Ramos (cell line): ENCODE results near the gene MTF2.
"Not testable (repeated sequence)": the region's sequence is repeated elsewhere in the genome, so short reads cannot be mapped to it uniquely, and the experiment has no call there.

Experiments used
- in situ Hi-C: fragments of 300-500 bp; cut with MboI; formaldehyde crosslinking; loops from one replicate; pipeline ENCODE4 v1.14.3; 2022; ENCODE audit warnings: low sequenced_read_pairs; ENCODE audit not compliant: unreplicated experiment

Gene MTF2

DNA sequence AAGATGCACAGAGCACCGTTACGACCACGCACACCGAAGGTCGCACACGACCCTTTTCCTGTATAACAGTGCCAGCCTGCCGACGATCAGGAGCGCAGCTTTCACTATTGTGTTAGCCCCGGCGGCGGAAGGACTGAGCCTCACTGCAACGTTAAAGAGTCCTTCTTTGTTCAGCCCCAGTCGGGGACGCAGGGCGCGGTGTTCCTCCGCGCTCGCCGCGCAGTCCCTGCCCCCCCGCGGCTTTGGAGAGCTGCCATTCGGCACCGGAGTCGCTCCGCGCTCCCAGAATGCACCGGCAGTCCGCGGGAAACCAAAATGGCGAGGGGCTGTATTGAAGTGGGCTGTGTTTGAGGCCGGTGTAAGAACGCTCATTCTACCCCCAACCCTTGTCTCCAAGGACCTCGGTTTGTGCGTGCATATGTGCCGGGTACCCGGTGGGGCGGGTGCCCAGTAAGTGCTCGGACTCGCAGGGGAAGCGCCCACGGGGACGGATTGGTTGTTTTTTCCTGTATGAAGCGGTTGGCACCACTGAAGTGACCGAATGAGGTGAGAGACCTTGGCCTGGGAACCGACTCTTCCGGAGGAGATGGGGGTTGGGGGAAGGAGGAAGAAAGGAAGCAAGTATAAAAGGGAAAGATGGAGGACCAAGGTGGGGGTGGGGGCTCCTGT, at the start of gene MTF2:
TSS of gene MTF2 (plus strand) at position 298 of the 669 bp plus-strand sequence. CDS start at position 542, 244 bp downstream.
- in situ Hi-C loops, result no loop called here

DNA sequence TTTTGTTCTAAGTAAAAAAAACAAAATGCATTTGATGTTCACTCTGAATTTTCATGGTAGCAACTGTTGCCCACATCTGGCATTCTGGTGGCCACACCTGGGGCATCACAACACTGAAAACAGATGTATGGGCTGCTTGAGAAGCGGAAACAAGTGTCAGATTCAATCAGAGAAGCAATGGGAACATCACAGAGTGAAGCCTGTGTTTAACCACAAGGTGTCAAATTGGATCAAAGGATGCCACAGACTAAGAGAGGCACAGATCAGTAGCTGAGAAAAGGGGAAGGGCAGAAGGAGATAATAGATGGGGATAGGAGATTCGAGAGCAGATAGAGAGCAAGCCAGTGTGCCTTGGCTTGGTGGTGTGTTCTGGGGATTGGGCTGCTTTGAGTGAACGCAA, 49.8 kb upstream of the MTF2 start:
- in situ Hi-C loops, result loop anchor here (5.0 kb wide), 1 partner anchor 38 kb away; no protein-coding TSS in a partner anchor

DNA sequence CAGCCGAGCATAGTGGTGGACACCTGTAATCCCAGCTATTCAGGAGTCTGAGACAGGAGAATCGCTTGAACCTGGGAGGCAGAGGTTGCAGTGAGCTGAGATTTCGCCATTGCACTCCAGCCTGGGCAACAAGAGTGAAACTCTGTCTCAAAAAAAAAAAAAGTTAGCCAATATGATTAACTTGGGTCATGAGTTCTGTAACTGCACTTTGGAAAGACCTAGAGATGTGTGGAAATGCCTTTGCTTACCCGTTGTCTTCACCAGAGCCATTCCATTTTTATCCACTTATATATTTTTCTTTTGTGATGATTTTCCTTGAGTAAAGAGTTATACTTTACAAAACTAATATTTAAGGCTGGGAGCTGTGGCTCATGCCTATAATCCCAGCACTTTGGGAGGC, 48.9 kb upstream of the MTF2 start:
- in situ Hi-C loops, result not testable (repeated sequence)

DNA sequence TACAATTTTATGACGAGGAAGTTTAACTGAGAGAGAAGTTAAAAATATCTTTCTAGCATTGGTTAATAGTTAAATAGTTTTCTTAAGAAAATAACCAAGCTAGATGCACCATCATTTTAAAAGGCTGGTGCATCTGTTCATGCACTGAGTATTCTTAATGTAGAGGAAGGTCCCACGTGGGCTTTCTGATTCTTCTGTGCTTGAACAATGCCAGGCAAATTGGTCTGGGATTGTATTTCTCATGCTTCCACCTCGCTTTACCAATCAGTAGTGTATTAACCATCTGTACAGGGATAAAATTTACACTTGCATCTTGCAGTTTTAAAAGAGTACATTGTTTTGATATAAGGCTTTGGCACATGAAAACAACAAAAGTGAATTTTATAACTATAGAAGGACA, 47.4 kb upstream of the MTF2 start:
- in situ Hi-C loops, result no loop called here

DNA sequence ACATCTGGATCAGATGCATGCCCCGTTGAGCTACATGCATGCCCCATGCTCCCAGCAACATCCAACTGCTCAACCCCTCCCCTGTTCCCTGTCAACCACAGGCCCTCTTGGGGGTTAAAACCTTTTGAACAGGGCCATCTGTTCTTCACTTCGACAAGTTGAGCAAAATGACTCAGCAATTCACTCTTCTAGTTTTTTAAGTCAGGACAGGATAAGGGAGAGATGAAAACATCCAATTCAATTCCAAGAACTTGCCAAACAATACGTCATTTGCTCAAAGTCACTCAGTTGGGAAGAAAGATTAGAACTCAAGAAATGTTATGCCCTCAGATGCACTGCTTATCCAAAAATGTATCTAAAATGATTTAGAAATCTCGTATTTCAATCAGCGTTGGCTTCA, 46.1 kb upstream of the MTF2 start:
- in situ Hi-C loops, result no loop called here

DNA sequence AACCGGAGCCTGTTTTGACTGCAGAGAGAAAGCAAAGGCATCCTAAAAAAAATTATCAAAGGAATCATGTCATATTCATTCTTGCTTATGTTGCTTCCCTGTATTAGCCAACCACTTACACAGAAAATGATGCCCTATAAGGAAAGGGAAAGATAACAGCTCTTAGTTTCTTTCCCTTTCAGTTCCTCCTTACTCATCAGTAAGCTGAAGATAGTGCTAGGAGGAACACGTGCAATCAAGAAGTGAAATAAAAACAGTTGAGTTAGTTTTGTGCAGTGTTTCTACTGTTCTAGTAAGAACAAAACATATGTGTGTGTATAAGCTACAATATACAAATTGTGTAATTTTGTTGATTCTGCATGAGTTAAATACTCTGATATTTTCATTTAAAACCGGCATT, 45.3 kb upstream of the MTF2 start:
- in situ Hi-C loops, result no loop called here

DNA sequence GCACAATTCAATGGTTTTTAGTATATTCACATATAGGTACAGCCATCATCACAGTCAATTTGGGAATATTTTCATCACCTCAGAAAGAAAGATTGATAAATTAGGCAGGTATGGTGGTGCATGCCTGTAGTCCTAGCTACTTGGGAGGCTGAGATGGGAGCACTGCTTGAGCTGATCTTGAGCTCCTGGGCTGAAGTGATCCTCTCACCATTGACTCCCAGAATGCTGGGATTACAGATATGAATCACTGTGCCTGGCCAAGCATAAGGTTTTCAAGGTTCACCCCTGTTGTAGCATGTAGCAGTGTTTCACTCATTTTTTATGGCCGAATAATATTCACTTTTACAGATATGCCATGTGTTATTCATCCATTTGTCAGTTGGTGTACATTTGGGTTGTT, 44.7 kb upstream of the MTF2 start:
- in situ Hi-C loops, result no loop called here

DNA sequence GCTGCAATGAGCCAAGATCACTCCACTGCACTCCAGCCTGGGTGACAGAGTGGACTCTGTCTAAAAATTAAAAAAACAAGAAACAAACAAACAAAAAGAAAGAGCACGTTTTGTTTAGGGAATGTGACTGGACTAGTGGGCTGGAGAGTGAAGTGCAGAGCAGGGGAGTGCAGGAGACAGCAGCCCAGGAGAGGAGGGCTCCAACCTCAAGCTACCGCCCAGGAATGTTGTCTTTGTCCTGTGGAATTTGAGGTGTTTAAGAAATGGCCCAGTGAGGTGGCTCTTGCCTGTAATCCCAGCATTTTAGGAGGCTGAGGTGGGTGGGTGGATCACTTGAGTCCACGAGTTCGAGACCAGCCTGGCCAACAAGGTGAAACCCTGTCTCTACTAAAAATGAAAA, 42.4 kb upstream of the MTF2 start:
- in situ Hi-C loops, result no loop called here

DNA sequence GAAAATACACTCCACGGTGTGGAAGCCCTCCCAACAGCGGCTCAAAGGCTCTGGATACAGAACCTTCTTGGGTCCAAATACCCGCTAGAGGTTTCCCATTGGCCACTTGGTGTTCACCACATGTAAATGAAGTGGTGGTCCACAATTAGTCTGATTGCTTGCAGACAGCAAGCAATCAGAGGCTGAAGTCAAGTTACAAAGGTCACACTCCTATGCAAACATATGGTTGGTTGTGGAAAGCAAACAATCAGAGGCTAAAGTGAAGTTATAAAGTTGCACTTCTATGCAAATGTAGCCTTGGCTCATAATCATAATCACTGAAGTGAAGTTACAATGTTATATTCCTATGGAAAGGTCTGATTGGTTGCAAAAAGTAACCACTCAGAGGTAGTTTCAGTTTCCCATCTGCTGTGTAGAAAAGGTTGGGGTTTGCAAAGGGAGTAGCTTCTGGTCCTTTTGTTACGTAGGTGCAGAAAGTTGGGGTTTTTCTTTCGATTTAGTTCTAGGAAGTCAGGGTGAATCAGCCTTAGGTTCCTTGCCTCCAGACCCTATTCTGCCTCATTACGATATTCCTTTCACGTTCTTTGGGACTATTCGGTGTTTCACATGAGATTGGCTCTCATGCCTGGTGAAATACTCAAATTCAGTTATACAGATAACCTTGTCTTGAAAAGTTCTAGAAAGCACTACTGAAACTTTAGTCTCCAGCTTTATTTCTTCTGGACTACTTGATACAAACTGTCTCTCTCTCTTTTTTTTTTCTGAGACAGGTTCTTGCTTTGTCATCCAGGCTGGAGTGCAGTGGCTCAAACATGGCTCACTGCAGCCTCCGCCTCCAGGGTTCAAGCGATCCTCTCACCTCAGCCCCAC, 36.7 kb upstream of the MTF2 start:
- in situ Hi-C loops, result no loop called here

DNA sequence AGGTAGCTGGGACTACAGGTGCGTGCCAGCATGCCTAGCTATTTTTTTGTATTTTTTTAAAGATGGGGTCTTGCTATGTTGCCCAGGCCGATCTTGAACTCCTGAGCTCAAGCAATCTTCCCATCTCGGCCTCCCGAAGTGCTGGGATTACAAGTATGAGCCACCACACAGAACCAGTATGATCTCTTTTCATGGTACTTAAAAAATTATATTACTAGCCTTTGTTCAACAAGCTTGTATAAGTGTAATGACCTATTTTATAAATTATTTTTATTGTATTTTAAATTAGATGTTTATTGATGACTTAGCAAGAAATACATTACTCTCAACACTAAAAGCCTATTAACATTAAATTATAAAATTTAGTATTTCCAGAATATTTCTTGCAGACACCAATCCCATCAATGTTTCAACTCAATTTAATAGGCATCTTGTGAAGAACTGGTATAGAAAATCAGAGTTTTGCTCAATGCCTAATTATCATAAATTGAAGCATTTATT, 36.0 kb upstream of the MTF2 start:
- in situ Hi-C loops, result no loop called here

DNA sequence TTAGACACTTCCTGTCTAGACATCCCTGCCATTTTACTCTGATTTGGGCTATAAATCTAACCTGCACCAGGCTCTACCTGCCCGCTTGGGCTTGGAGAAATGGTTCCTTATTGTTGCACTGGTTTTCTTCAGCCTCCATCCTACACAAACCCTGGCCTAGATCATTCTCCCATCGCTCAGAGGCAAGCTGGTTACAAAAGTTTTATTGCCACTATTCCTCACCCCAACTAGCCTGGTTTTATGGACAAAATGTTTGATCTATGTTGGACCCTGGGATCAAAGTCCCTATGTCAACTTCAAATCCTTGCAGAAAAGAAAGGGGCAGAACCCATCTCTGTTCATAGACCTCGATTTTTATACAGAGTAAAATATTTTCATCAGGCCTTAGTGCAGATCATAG, 31.5 kb upstream of the MTF2 start:
- in situ Hi-C loops, result no loop called here

DNA sequence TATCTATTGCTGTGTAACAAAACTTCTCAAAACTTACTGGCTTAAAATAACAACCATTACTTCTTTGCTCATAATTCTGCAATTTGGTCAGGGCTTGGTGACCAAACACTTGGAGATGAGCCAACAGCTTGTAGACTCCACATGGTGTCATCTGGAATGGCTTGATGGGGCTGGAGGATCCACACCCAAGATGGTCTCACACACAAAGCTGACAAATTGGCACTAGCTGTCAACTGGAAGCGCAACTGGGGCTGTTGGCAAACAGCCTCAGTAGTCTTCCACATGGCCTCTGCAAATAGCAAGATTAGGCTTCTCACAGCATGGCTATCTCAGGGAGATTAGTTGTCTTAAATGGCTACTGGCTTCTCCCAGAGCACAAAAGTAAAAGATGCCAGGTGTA, 27.1 kb upstream of the MTF2 start:
- in situ Hi-C loops, result no loop called here

DNA sequence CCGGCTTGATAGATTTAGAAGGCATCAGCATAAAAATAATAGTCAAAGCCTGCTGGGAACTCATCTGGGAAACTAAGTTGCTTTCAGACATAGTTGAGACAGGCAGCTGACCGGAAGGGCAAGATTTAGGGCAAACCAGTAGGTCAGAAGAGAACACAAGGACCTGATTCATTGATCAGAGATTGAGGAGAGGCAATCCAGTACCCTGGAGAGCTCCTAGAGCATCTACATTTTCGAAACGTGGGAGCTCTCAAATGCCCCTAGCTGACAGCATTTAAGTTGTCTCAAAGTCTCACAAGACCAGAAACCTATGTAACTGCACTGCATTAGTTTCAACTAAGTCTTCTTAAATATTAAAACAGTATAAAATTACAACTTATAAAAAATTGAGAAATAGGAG, 22.9 kb upstream of the MTF2 start:
- in situ Hi-C loops, result no loop called here

DNA sequence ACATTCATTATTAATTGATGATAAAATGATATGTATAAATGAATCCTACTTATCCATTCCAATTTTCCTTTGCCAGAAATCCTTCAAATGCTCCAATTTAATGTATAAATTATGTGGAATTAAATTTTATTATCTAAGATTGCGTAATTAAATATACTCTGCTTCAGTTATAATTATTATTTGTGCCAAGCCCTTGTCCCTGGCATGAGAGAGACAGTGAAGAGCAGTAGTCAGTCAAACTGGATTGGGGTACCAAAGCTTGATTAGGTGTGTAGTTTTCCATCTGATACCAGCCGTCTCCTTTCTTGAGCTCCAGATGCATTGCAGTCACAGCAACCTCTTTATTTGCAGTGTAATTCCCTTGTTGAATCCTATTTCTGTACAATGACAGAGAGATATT, 22.4 kb upstream of the MTF2 start:
- in situ Hi-C loops, result no loop called here

DNA sequence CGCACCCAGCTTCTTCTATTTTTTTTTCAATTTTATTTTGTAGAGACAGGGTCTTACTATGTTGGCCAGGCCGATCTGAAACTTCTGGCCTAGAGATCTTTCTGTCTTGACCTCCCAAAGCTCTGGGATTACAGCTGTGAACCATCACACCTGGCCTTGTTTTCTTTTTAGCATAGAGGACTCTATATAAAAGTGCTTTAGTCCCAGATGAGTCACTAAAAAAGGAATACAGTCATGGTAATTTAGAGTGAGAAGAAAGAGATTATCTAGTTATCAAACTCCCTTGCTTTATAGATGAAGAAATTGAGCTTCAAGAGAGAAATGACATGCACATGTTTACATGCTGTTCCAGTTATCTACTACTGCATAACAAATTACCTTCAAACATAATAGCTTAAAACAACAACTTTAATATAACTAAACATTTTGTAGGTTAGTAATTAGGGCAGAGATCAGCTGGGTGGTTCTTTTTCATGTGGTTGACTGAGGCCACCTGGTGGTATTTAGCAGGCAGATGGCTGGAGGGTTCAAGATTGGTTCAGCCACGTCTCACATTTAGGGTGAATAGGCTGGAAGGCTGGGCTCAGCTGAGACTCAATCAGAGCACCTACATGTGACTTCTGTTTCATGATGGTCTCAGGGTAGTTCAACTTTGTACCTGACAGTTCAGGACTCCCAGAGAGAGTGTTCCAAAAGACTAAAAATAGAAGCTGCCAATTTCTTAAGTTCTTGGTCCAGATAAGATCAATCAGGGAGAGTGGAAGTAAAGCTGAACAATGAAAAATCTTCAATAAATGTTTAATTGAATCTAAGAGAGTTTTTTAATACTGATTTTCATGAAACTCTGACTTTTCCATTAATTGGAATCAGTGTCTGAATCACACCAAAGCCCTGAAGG, 16.9 kb upstream of the MTF2 start:
- in situ Hi-C loops, result no loop called here

DNA sequence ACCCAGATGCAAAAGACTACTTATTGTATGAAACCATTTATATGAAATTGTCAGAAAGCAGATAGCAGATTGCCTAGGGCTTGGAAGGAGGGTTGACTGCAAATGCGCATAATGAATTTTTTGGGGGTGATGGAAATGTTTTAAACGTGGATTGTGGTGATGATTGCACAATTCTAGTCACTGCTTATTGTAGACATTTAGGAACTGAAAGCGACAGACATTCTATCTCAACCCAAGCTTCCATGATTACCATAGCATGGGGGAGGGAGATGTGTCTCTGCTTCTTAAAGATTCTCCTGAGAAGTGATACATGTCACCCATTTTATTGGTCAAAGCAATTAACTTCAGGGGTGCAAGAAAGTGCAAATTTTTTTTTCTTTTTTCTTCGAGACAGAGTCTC, 2.8 kb upstream of the MTF2 start:
- in situ Hi-C loops, result no loop called here

DNA sequence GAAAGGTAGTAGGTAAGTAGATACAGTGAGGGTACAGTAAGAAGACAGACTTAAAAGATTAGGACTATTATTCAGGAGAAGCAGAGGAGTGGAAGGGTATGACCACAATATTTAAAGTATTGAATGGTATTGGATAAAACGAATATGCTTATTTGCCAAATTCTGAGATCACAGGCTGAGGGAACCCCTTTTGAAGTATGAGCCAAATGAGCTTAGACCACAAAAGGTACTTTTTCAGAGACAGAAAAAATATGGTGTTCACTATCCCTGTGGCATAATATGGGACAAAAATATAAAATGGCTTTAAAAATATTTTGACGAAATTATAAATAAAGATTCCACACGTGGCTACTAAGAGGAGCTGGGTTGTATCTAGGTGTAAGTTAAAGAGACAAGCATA, 880 bp upstream of the MTF2 start:
- in situ Hi-C loops, result no loop called here

DNA sequence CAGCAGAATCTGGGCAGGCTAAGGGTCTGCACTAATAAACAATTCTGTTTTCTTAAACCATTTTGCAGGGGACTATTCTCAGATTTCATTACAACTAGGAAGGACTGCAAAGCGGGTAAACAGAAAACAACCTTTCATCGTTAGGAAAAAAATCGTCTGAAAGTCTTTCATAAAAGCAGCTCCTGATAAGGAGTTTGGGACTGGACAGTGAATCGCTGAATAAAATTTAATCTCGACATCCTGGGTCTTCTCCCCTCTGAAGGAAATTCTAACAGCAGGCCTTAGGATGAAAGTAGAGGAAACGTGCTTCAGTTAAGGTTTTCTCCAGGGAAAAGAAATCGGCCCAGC, 471 bp upstream of the MTF2 start:
- in situ Hi-C loops, result no loop called here

DNA sequence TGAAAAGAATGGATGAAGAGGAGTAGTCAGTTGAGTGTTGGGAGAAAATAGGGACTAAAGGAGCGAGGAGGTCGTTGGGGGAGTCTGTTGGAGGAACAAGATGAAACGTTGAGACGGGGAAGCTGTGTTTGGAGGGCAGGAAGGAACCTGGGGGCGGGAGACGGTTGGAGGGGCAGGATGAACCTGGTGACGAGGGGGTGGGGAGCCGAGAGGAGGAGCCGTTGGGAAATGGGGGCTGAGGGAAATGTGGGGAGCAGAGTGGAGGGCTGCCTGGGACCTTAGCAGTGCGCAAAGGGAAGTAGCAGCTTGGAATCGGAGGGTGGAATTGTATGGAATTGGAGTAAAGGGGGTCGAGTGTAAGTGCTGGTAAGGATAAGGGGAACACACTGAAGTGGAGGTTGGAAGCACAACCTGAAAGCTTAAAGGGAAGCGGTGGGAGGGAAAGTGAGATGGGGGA, 630 bp downstream of the MTF2 start:
- in situ Hi-C loops, result no loop called here

DNA sequence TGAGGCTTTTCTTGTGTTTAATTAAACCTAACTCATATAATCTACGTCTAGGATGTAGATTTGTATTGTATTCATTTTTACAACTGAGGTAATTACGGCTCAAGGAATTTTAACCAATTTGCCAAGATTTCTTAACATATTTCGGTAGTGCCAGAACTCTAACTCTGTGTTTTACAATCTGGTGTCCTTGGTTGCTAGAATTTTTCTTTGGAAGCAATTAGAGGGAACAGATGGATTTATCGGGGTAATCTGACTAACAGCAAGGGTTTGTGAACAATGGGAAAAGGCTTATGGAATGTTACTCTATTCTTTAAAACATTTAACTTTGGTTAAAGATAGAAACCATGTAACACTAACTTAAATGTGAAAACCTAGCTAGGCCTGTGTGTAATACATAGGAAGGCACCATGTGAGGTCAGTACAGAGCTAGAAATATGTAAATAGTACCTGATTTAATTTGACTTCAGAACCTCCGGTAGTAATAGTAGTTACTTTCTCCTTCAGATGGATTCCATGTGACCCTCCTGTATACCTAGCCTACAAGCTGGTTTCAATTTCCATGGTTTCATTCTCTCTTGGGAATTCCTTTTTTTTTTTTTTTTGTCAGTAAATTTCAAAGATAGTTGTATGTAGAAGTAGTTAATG, 1.2 kb downstream of the MTF2 start:
- in situ Hi-C loops, result no loop called here
